H9 (cell line): Measurements from ENCODE around the gene TMEM169. TPM values are rescaled to one million over a fixed set of nuclear protein-coding genes. Genes with fewer than 3 reads are reported as not detected.

Experiments
- DNase-seq: peaks from one replicate; pipeline ENCODE4 v3.0.0-alpha.2; 2017
- H2AFZ ChIP-seq: one replicate; pipeline ENCODE4 v1.6.1; 2013; ENCODE audit warnings: mild to moderate bottlenecking, low read length, control low read depth, moderate library complexity
- H2AK5ac ChIP-seq: 2 replicates; pipeline ENCODE4 v1.6.1; 2013; ENCODE audit warnings: low read length, control low read depth, mixed read lengths; ENCODE audit not compliant: insufficient read length
- H2BK120ac ChIP-seq: one replicate; pipeline ENCODE4 v1.6.1; 2013; ENCODE audit warnings: low read depth, mild to moderate bottlenecking, low read length, control low read depth, inconsistent platforms; ENCODE audit not compliant: poor library complexity, severe bottlenecking
- H2BK12ac ChIP-seq: 2 replicates; pipeline ENCODE4 v1.6.1; 2013; ENCODE audit warnings: low read length, control low read depth, mixed read lengths, low read depth; ENCODE audit not compliant: insufficient read length
- H2BK15ac ChIP-seq: 2 replicates; pipeline ENCODE4 v1.6.1; 2013; ENCODE audit warnings: low read depth, low read length, control low read depth
- H2BK20ac ChIP-seq: one replicate; pipeline ENCODE4 v1.6.1; 2013; ENCODE audit warnings: low read depth, mild to moderate bottlenecking, low read length, control low read depth, inconsistent platforms; ENCODE audit not compliant: poor library complexity, severe bottlenecking
- H2BK5ac ChIP-seq: 2 replicates; pipeline ENCODE4 v1.6.1; 2013; ENCODE audit warnings: low read length, control low read depth, mixed read lengths; ENCODE audit not compliant: insufficient read length
- H3K14ac ChIP-seq: 2 replicates; pipeline ENCODE4 v1.6.1; 2013; ENCODE audit warnings: low read length, control low read depth; ENCODE audit not compliant: insufficient read depth
- H3K18ac ChIP-seq: 2 replicates; pipeline ENCODE4 v1.6.1; 2013; ENCODE audit warnings: low read depth, mild to moderate bottlenecking, mixed read lengths, low read length, control low read depth; ENCODE audit not compliant: insufficient read length
- H3K23ac ChIP-seq: 2 replicates; pipeline ENCODE4 v1.6.1; 2013; ENCODE audit warnings: low read length, control low read depth, mixed read lengths, low read depth; ENCODE audit not compliant: insufficient read length
- H3K23me2 ChIP-seq: 2 replicates; pipeline ENCODE4 v1.6.1; 2013; ENCODE audit warnings: low read depth, mild to moderate bottlenecking, mixed read lengths, low read length, control low read depth; ENCODE audit not compliant: insufficient read length, poor library complexity, severe bottlenecking
- H3K27ac ChIP-seq: 2 replicates; pipeline ENCODE4 v1.5.1; 2013; ENCODE audit warnings: low read length, control low read depth, mixed read lengths, low read depth; ENCODE audit not compliant: insufficient read length
- H3K27me3 ChIP-seq: 2 replicates; pipeline ENCODE4 v1.6.1; 2013; ENCODE audit warnings: low read length, control low read depth, inconsistent platforms; ENCODE audit not compliant: insufficient read depth
- H3K4ac ChIP-seq: 2 replicates; pipeline ENCODE4 v1.6.1; 2013; ENCODE audit warnings: low read depth, mild to moderate bottlenecking, control low read depth, inconsistent platforms, low read length, moderate library complexity
- H3K4me1 ChIP-seq: 2 replicates; pipeline ENCODE4 v1.6.1; 2013; ENCODE audit warnings: low read length, control low read depth, inconsistent platforms; ENCODE audit not compliant: insufficient read depth
- H3K4me2 ChIP-seq: 2 replicates; pipeline ENCODE4 v1.6.1; 2013; ENCODE audit warnings: low read length, control low read depth, mixed read lengths; ENCODE audit not compliant: insufficient read length, insufficient read depth
- H3K56ac ChIP-seq: 2 replicates; pipeline ENCODE4 v1.6.1; 2013; ENCODE audit warnings: low read depth, mild to moderate bottlenecking, mixed read lengths, low read length, control low read depth; ENCODE audit not compliant: insufficient read length
- H3K79me1 ChIP-seq: 2 replicates; pipeline ENCODE4 v1.6.1; 2013; ENCODE audit warnings: low read depth, mild to moderate bottlenecking, moderate library complexity, low read length, control low read depth, inconsistent platforms; ENCODE audit not compliant: insufficient read depth, poor library complexity, severe bottlenecking
- H3K79me2 ChIP-seq: 2 replicates; pipeline ENCODE4 v1.6.1; 2013; ENCODE audit warnings: low read length, control low read depth, inconsistent platforms; ENCODE audit not compliant: insufficient read depth
- H3K9ac ChIP-seq: 2 replicates; pipeline ENCODE4 v1.6.1; 2013; ENCODE audit warnings: low read length, control low read depth, mixed read lengths; ENCODE audit not compliant: insufficient read length; ENCODE audit errors: extremely low read depth
- H3K9me3 ChIP-seq: one replicate; pipeline ENCODE4 v1.6.1; 2013; ENCODE audit warnings: low read depth, low read length, inconsistent platforms; ENCODE audit not compliant: control insufficient read depth
- H3T11ph ChIP-seq: one replicate; pipeline ENCODE4 v1.6.1; 2013; ENCODE audit warnings: mild to moderate bottlenecking, low read length, control low read depth, inconsistent platforms
- H4K20me1 ChIP-seq: one replicate; pipeline ENCODE4 v1.6.1; 2013; ENCODE audit not compliant: control insufficient read depth, insufficient read length, insufficient read depth
- H4K5ac ChIP-seq: 2 replicates; pipeline ENCODE4 v1.6.1; 2013; ENCODE audit warnings: low read depth, mild to moderate bottlenecking, mixed read lengths, low read length, control low read depth; ENCODE audit not compliant: insufficient read length
- H4K8ac ChIP-seq: replicated peaks from 2 replicates; pipeline ENCODE4 v1.6.1; 2013; ENCODE audit warnings: low read length, control low read depth, mixed read lengths, low read depth; ENCODE audit not compliant: insufficient read length
- H4K91ac ChIP-seq: 2 replicates; pipeline ENCODE4 v1.6.1; 2013; ENCODE audit warnings: low read depth, mild to moderate bottlenecking, moderate library complexity, mixed read lengths, low read length, control low read depth; ENCODE audit not compliant: insufficient read length
- H3K27ac Mint-ChIP-seq, 3 experiments: 2 replicates in 2 of 3; 3 replicates in 1 of 3; pipeline ENCODE4 v1.8.0; 2020 to 2021; ENCODE audit warnings: mixed read lengths in 3 of 3, mild to moderate bottlenecking in 1 of 3, moderate library complexity in 1 of 3
- H3K27me3 Mint-ChIP-seq: 2 replicates; pipeline ENCODE4 v1.8.0; 2021; ENCODE audit warnings: low read depth, mild to moderate bottlenecking, moderate library complexity, mixed read lengths
- H3K36me3 Mint-ChIP-seq, 3 experiments: 2 replicates in 2 of 3; 3 replicates in 1 of 3; pipeline ENCODE4 v1.8.0; 2020 to 2021; ENCODE audit warnings: low read depth in 3 of 3, mixed read lengths in 3 of 3; ENCODE audit not compliant: insufficient read depth in 1 of 3
- H3K4me1 Mint-ChIP-seq, 2 experiments: 2 replicates each; pipeline ENCODE4 v1.8.0; 2020; ENCODE audit warnings: mixed read lengths in 2 of 2
- H3K4me3 Mint-ChIP-seq, 2 experiments: 2 replicates in 1 of 2; 3 replicates in 1 of 2; pipeline ENCODE4 v1.8.0; 2020 to 2021; ENCODE audit warnings: mild to moderate bottlenecking in 2 of 2, mixed read lengths in 2 of 2, moderate library complexity in 1 of 2
- H3K9me3 Mint-ChIP-seq, 2 experiments: 2 replicates in 1 of 2; 3 replicates in 1 of 2; pipeline ENCODE4 v1.8.0; 2020; ENCODE audit warnings: mild to moderate bottlenecking in 2 of 2, mixed read lengths in 2 of 2, moderate library complexity in 1 of 2
- WGBS: extraction: QIAGEN DNeasy Blood & Tissue Kit; methylation state at CpG from one replicate; pipeline ENCODE4 v1.1.7; 2013; ENCODE audit warnings: missing lambda C conversion rate, low lambda C conversion rate, mixed read lengths; ENCODE audit not compliant: insufficient read length; ENCODE audit errors: extremely low coverage; 5-methylcytosine and 5-hydroxymethylcytosine counted together
- total RNA-seq: library from RNA; stranded (reverse); gene quantifications from 2 replicates; pipeline ENCODE4 v1.2.1, GENCODE V29; 2021
- TF ChIP-seq, protein P1 (sequence below): fragments of 200-600 bp; sonication (generic); conservative IDR thresholded peaks from 3 replicates; pipeline ENCODE4 v1.8.0; 2021; ENCODE audit warnings: antibody characterized with exemption, mild to moderate bottlenecking

TMEM169 gene
- total RNA-seq, 1 experiment from 2014 or later = 1.0 TPM

DNA sequence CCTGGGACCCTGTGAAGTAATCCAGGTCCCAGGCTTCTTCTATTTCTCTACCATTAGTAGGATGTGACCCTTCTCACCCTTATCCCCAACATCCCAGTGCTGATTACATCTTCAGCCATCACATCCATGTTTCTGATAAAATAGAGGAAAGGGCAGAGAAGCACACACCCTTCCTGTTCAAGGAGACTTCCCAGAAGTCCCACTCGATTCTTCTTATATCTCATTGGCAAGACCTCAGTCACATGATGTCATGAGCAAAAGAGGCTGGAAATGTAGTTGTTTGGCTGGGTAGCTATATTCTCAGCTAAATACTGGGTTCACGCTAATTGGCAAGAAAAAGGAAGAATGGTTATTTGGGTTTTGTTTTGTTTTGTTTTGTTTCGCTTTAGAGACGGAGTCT lies 19.4 kb downstream of the TMEM169 start:
- Histone ChIP-seq H3K9ac (no peak overlapping the region), H3K4ac (no peak overlapping the region), H3K4me1 (no peaks in the 10 kb centered on the region; the same call in 1 of the 2 replicates), H3K27ac (no peak overlapping the region), H2AK5ac (no peak overlapping the region), H3K4me2 (no peak overlapping the region), H3K56ac (no peak overlapping the region), H2AFZ (no peak overlapping the region), H4K91ac (no peak overlapping the region), H3T11ph (no peak overlapping the region), H3K23me2 (no peaks in the 10 kb centered on the region), H2BK20ac (no peak overlapping the region), H4K8ac (no peak overlapping the region), H3K18ac (no peak overlapping the region), H3K23ac (no peak overlapping the region), H2BK12ac (no peak overlapping the region), H3K79me2 (no peaks in the 10 kb centered on the region), H3K27me3 (no peaks in the 10 kb centered on the region), H3K79me1 (no peaks in the 10 kb centered on the region), H4K5ac (no peak overlapping the region), H2BK120ac (no peak overlapping the region), H3K14ac (no peak overlapping the region), H3K9me3 (no peaks in the 10 kb centered on the region), H2BK5ac (no peak overlapping the region), H4K20me1 (no peaks in the 10 kb centered on the region), H2BK15ac (no peak overlapping the region)
- TF ChIP-seq, protein P1, sequence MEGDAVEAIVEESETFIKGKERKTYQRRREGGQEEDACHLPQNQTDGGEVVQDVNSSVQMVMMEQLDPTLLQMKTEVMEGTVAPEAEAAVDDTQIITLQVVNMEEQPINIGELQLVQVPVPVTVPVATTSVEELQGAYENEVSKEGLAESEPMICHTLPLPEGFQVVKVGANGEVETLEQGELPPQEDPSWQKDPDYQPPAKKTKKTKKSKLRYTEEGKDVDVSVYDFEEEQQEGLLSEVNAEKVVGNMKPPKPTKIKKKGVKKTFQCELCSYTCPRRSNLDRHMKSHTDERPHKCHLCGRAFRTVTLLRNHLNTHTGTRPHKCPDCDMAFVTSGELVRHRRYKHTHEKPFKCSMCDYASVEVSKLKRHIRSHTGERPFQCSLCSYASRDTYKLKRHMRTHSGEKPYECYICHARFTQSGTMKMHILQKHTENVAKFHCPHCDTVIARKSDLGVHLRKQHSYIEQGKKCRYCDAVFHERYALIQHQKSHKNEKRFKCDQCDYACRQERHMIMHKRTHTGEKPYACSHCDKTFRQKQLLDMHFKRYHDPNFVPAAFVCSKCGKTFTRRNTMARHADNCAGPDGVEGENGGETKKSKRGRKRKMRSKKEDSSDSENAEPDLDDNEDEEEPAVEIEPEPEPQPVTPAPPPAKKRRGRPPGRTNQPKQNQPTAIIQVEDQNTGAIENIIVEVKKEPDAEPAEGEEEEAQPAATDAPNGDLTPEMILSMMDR = no peak
- H3K4me3 Mint-ChIP-seq = no peak overlapping the region
- WGBS = no CpG with 5 or more reads among the region's 4 CpGs
- H3K27ac Mint-ChIP-seq = no peak overlapping the region
- DNase-seq = no peak
- H3K4me1 Mint-ChIP-seq = no peaks in the 10 kb centered on the region; a peak in 1 of 4 replicates
- H3K36me3 Mint-ChIP-seq = peaks cover 0 to 2% (median 0%) of the 10 kb centered on the region in 3 experiments; a peak in 2 of 7 replicates
- H3K9me3 Mint-ChIP-seq = no peaks in the 10 kb centered on the region
- H3K27me3 Mint-ChIP-seq = no peaks in the 10 kb centered on the region; the same call in 1 of the 2 replicates
